Measurements from ENCODE around the gene RHEBL1. TPM values are rescaled to one million over a fixed set of nuclear protein-coding genes. Genes with fewer than 3 reads are reported as not detected.

Gene RHEBL1
- total and polyA plus RNA-seq, 2 of the 8 experiments (the other 6 are each of a cell fraction or from before 2014, with no cell fraction given) = 7.5 to 9.4 TPM

DNA sequence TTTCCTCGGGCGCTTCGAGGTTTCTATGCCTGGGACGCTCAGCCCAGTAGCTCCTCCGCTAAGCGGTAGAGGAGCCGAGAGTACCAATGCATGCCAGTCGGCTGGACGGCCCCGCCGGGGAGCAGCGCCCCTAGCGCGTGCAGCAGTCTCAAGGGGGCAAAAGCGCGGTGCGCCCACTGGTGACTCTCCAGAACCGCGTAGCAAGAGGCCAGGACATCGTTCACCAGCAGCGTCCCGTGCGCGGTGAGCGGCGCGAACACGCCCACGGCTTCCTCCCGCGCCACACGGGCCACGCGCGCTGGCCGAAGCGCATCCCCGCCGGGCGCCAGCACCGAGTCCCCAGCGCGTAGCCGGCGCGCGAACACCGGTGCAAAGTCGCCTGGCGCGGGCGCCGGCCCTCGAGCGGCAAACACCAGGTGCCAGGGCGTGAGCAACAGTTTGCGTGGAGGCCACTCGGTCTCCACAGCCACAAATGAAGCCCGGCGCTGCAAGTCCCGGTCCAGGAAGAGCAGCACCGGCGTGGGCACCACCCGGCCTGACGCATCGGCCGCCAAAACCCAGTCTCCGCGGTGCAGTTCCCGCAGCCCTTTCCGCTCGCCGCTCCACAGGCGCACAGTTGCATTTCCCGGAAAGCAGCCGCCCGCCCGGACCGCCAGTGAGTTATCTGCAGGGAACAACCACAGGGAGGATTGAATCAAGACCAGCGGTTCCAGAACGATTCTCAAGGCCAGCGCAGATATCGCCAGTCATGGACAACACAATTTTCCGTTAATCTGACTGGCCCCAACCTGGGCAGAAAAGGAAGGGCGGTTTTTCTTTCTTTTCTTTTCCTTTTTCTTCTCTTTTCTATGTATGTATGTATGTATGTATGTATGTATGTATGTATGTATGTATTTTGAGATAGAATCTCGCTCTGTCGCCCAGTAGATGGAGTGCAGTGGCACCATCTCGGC lies 20.3 kb upstream of the RHEBL1 start:
- FAIRE-seq (no peak), DNase-seq (ENCODE audit: low read depth in 1 of 2, low spot score in 2 of 2) (peak in 1 of 2 experiments; percentile 68)
- Histone ChIP-seq H4K91ac (replicated peaks; ENCODE audit: insufficient read length, low read length) (no peak overlapping the region), H4K20me1 (replicated peaks in 1 of 2; ENCODE audit: control insufficient read depth in 1 of 2, insufficient read depth in 2 of 2, low read length in 2 of 2) (peaks cover 5 to 7% of the 10 kb centered on the region in 2 experiments), H3K9me3 (ENCODE audit: insufficient read depth in 2 of 2, low read depth in 1 of 2, low read length in 1 of 2) (no peaks in the 10 kb centered on the region; a peak in 1 of 4 replicates), H3K9ac (replicated peaks in 1 of 4; ENCODE audit: extremely low read depth in 1 of 4, low read depth in 3 of 4, low read length in 3 of 4) (no peak overlapping the region), H3K23me2 (ENCODE audit: low read depth, low read length) (peaks cover 13% of the 10 kb centered on the region), H2BK12ac (ENCODE audit: low read depth, low read length) (peak overlapping the region; percentile 80; the same call in 1 of the 2 replicates), H3K4me3 (ENCODE audit: extremely low read depth in 1 of 4, insufficient read depth in 2 of 4, low read depth in 3 of 4, low read length in 4 of 4) (peak overlapping the region in 2 of 4 experiments; percentile 2 to 52; a peak in 6 of 8 replicates), H3K23ac (ENCODE audit: insufficient read length) (no peak overlapping the region), H3K14ac (ENCODE audit: insufficient read length) (no peak overlapping the region), H2BK120ac (replicated peaks; ENCODE audit: low read depth, low read length) (no peak overlapping the region), H2BK20ac (ENCODE audit: low read length) (no peak overlapping the region), H3K18ac (ENCODE audit: extremely low read depth, low read length) (no peak overlapping the region; the same call in 1 of the 2 replicates), H3K79me1 (ENCODE audit: low read depth, low read length) (no peaks in the 10 kb centered on the region), H3K27ac (ENCODE audit: low read depth, low read length) (no peak overlapping the region), H2AFZ (ENCODE audit: low read length) (no peak overlapping the region; the same call in 1 of the 2 replicates), H2BK5ac (ENCODE audit: low read depth, low read length) (no peak overlapping the region), H4K5ac (ENCODE audit: insufficient read length, low read depth, low read length) (no peak overlapping the region), H3K56ac (replicated peaks; ENCODE audit: insufficient read length, low read depth, low read length) (no peak overlapping the region), H3K4me1 (replicated peaks in 1 of 4; ENCODE audit: control insufficient read depth in 3 of 4, insufficient read depth in 4 of 4, low read length in 3 of 4) (peaks cover 0 to 47% (median 20%) of the 10 kb centered on the region in 4 experiments; a peak in 6 of 7 replicates), H3K4ac (replicated peaks; ENCODE audit: insufficient read length, low read depth, low read length) (no peak overlapping the region), H3K36me3 (ENCODE audit: control insufficient read depth in 2 of 4, insufficient read depth in 4 of 4, low read length in 3 of 4) (peaks cover 0 to 4% (median 0%) of the 10 kb centered on the region in 4 experiments; a peak in 1 of 8 replicates), H3K27me3 (replicated peaks in 1 of 4; ENCODE audit: control insufficient read depth in 3 of 4, extremely low read depth in 1 of 4, insufficient read depth in 3 of 4, low read length in 3 of 4) (peaks cover 58 to 86% (median 78%) of the 10 kb centered on the region in 4 experiments), H3K79me2 (ENCODE audit: control insufficient read depth in 1 of 2, insufficient read depth in 2 of 2, low read length in 2 of 2) (no peaks in the 10 kb centered on the region), H2AK5ac (ENCODE audit: low read depth, low read length) (no peak overlapping the region; the same call in 1 of the 2 replicates), H4K8ac (ENCODE audit: extremely low read depth, insufficient read depth, low read length) (no peak overlapping the region), H3K4me2 (ENCODE audit: insufficient read depth in 1 of 2, low read depth in 2 of 2, low read length in 2 of 2) (peak overlapping the region; percentile 6 to 79), H2BK15ac (ENCODE audit: low read length) (no peak overlapping the region)
- 9% methylated on average over 77 of the region's 88 CpGs; no CpG with 5 or more reads in 1 of the 2 experiments for WGBS, 2 experiments (ENCODE audit: extremely low coverage in 1 of 2, insufficient coverage in 1 of 2, insufficient read length in 1 of 2, insufficient replicate concordance in 2 of 2, low coverage in 1 of 2, low lambda C conversion rate in 2 of 2, missing lambda C conversion rate in 1 of 2)
- ChIA-PET CTCF (ENCODE audit: partially characterized antibody) (interaction anchor here (0.8 to 11.2 kb wide), 15 partner anchors 13 to 205 kb away, joined by 3 to 235 read pairs (median 6); partner anchors contain the start of genes LMBR1L, PRPH and RHEBL1), POLR2A (ENCODE audit: partially characterized antibody) (interaction anchor here (1.0 to 2.6 kb wide), 8 partner anchors 11 to 176 kb away, joined by 4 to 27 read pairs (median 6); partner anchors contain the start of genes LMBR1L and TUBA1B)
- TF ChIP-seq RXRA (IDR thresholded peaks at IDR 0.05; ENCODE audit: insufficient read depth, low read depth, low read length) (no peak), HDAC2 (IDR thresholded peaks at IDR 0.05; ENCODE audit: borderline replicate concordance in 1 of 2, low read depth in 2 of 2, low read length in 2 of 2) (peak in 1 of 2 experiments; percentile 75; a peak in 1 of 4 replicates), BACH1 (IDR thresholded peaks at IDR 0.05; ENCODE audit: low read length) (peak; percentile 31; the same call in 1 of the 2 replicates), KDM5A (IDR thresholded peaks at IDR 0.05; ENCODE audit: low read length) (no peak), SUZ12 (IDR thresholded peaks at IDR 0.05; ENCODE audit: low read length) (peak; percentile 98), EZH2 (IDR thresholded peaks at IDR 0.05; ENCODE audit: low read depth, low read length, severe bottlenecking) (peak; percentile 99)
- TF ChIP-seq, protein P1, sequence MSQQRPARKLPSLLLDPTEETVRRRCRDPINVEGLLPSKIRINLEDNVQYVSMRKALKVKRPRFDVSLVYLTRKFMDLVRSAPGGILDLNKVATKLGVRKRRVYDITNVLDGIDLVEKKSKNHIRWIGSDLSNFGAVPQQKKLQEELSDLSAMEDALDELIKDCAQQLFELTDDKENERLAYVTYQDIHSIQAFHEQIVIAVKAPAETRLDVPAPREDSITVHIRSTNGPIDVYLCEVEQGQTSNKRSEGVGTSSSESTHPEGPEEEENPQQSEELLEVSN (IDR thresholded peaks at IDR 0.05) = 0 out of 2 replicates have a peak, but pooled peaks have one; percentile 19
- TF ChIP-seq, protein P2, sequence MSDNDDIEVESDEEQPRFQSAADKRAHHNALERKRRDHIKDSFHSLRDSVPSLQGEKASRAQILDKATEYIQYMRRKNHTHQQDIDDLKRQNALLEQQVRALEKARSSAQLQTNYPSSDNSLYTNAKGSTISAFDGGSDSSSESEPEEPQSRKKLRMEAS (IDR thresholded peaks at IDR 0.05) = 0 out of 2 replicates have a peak, but pooled peaks have one; percentile 28

Measured in H1 (cell line).